GM06990 (cell line): Measurements from ENCODE around the gene LIMK2.
"Not testable (repeated sequence)": the region's sequence is repeated elsewhere in the genome, so short reads cannot be mapped to it uniquely, and the experiment has no call there.

ENCODE experiments used
- DNase-seq: peaks from one replicate; pipeline ENCODE4 v3.0.0-alpha.2; 2011; ENCODE audit not compliant: insufficient read length; ENCODE audit errors: extremely low read depth
- H3K27me3 ChIP-seq: replicated peaks from 2 replicates; pipeline ENCODE4 v1.6.0; 2011; ENCODE audit warnings: low read length; ENCODE audit not compliant: control insufficient read depth, insufficient read depth
- H3K36me3 ChIP-seq: 2 replicates; pipeline ENCODE4 v1.5.1; 2011; ENCODE audit warnings: low read length; ENCODE audit not compliant: control insufficient read depth, insufficient read depth
- H3K4me3 ChIP-seq: replicated peaks from 2 replicates; pipeline ENCODE4 v1.5.1; 2011; ENCODE audit warnings: low read depth, mild to moderate bottlenecking, control low read depth, low read length
- TF ChIP-seq, protein P1 (sequence below): IDR thresholded peaks from 2 replicates; pipeline ENCODE4 v1.5.1; 2011; ENCODE audit warnings: low read length, control low read depth, mild to moderate bottlenecking, inconsistent platforms; ENCODE audit not compliant: insufficient read depth, poor library complexity, severe bottlenecking

Gene LIMK2

DNA sequence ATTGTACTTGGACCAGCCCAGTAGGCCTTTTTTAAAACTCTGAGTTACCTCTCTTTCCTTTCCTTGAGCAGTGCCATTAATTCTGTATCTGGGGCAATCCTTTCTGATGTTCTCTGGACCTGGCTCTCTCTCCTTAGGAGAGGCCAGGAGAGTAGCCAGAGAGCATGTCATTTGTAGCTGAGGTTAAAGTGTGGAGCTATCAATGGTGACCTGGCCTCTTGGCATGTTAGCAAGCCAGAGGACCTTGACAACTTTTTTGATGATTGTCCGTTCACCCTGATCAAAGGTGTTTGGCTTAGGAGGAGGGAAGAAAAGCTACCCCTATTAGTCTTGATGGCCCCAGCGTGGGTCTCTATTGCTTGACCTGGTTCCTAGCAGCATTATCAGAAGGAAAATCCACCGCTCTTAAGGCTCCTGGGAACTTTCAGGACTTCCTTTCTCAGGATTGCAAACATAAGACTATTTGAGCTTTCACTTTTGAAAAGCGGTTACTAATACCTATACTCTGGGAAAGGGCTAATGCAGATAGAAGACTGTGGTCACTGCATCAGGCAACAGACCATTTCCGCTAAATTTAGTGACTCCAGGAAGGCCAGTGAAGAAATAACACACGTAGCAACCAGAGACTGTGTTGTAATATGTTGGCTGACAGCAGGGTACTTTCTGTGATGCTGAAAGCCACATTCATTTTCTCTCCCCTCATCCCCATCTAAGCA is 18.2 kb downstream of the LIMK2 start:
- Histone ChIP-seq H3K36me3 (peaks cover 2% of the 10 kb centered on the region; the same call in 1 of the 2 replicates), H3K4me3 (no peak overlapping the region)
- no peak for DNase-seq

DNA sequence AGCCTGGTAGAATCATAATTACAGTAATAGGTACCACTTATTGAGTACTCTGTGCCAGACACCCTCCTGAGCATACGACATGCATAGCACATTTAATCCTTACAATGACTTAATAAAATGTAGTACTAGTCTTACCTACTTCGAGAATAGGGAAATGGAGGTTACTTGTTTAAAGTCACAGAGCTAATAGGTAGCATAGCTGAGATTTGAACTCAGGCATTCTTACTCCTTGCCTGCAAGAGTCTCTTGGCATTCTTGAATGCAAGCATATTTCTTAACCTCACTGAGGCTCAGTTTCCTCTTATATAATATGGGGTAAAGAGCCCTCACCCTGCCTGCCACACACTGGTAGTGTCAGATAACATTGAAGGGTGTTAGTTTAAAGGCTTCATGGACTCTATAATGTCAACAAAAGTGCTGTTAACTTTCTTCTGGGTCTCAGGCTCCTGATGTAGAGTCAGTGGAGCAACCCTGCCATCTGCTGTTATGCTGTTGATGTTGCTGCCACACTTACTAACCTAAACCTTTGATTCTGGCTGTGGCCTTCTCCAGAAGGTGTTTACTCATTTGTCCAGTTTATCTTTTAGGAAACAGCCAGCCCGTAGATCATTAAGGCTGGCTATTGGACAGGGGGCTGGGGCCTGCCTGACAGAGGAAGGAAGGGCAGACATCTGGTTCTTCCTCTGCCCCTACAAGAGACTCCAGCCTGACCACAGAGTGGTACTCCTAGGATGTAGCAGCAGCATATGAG is 18.9 kb downstream of the LIMK2 start:
- TF ChIP-seq, protein P1, sequence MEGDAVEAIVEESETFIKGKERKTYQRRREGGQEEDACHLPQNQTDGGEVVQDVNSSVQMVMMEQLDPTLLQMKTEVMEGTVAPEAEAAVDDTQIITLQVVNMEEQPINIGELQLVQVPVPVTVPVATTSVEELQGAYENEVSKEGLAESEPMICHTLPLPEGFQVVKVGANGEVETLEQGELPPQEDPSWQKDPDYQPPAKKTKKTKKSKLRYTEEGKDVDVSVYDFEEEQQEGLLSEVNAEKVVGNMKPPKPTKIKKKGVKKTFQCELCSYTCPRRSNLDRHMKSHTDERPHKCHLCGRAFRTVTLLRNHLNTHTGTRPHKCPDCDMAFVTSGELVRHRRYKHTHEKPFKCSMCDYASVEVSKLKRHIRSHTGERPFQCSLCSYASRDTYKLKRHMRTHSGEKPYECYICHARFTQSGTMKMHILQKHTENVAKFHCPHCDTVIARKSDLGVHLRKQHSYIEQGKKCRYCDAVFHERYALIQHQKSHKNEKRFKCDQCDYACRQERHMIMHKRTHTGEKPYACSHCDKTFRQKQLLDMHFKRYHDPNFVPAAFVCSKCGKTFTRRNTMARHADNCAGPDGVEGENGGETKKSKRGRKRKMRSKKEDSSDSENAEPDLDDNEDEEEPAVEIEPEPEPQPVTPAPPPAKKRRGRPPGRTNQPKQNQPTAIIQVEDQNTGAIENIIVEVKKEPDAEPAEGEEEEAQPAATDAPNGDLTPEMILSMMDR, result peak; percentile 59
- Histone ChIP-seq H3K4me3 (no peak overlapping the region), H3K36me3 (peaks cover 2% of the 10 kb centered on the region; the same call in 1 of the 2 replicates), H3K27me3 (no peaks in the 10 kb centered on the region)
- no peak for DNase-seq

More for the DNA sequence above, 18.2 kb downstream of the LIMK2 start:
- TF ChIP-seq, protein P1, result no peak
- no peaks in the 10 kb centered on the region for H3K27me3 ChIP-seq

DNA sequence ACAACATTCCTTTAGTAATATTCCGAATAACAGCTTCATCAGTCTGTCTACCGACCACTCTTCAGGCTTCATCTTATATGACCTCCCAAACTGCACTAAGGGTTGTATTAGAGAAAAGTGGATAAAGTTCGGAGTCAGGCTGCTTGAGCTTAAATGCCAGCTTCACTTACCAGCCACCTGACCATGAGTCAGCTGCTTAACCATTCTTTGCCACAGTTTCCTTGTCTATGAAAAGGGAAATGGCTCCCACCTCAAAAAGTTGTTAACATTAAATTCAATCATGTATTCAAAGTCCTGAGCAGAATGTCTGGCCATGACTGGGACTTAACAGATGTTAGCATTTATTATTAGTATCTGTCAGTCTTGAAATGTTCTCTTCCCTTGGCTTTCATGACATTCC is 20.9 kb downstream of the LIMK2 start:
- DNase-seq, result no peak
- Histone ChIP-seq H3K27me3 (no peaks in the 10 kb centered on the region), H3K36me3 (peaks cover 2% of the 10 kb centered on the region; the same call in 1 of the 2 replicates), H3K4me3 (no peak overlapping the region)
- TF ChIP-seq, protein P1, result no peak

DNA sequence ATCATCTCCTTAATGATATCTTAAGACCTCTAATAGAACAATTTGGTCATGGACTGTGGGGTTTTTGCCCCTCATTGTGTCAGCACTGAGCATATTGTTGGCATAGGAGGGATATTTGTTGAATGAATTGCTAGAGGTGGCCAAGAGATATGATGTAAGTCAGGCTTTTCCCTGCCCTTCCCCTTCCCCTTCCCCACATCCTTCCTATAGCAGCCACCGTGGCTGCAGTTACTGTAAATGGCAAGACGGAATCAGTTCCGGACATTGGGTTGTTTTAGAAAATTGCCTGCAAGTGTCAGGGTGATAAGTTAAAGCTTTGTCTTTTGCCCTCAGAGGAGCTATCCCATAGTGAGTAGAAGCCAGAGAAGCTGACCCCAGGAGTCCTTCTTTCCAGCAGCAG is 23.0 kb downstream of the LIMK2 start:
- no peak overlapping the region for H3K4me3 ChIP-seq
- TF ChIP-seq, protein P1, result no peak
- peaks cover 2% of the 10 kb centered on the region; the same call in 1 of the 2 replicates for H3K36me3 ChIP-seq
- DNase-seq, result no peak
- H3K27me3 ChIP-seq, result no peaks in the 10 kb centered on the region

DNA sequence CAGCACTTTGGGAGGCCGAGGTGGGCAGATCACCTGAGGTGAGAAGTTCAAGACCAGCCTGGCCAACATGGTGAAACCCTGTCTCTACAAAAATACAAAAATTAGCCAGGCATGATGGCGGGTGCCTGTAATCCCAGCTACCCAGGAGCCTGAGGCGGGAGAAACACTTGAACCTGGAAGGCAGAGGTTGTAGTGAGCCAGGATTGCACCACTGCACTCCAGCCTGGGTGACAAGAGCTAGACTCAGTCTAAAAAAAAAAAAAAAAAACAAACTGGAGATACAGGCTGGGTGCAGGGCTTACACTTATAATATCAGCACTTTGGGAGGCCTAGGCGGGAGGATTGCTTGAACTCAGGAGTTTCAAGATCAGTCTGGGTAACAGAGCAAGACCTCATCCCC is 23.9 kb downstream of the LIMK2 start:
- not testable (repeated sequence) for H3K27me3 ChIP-seq, H3K36me3 ChIP-seq, H3K4me3 ChIP-seq, DNase-seq

DNA sequence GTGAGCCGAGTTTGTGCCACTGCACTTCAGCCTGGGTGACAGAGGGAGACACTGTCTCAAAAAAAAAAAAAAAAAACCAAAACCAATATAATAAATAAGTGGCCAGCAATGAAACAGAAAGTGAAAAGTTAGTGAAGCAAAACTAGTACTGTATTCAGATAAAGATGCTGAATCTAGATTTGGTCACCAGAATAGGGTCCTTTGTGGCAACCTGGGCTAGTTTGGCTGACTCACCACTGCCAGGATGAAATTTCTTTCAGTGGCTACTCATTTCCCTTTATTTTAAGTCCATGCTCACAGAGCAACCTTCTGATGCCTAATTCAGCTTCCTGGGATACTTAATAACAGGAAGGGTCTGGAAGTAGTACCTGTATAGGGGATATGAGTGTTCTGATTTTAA is 26.0 kb downstream of the LIMK2 start:
- TF ChIP-seq, protein P1, result no peak
- Histone ChIP-seq H3K27me3 (no peaks in the 10 kb centered on the region), H3K4me3 (no peak overlapping the region), H3K36me3 (peaks cover 7% of the 10 kb centered on the region)
- no peak for DNase-seq
